DND-41 (cell line): ENCODE data around the gene CLMP.

ENCODE experiments used
- ATAC-seq: fragments of 200-7000 bp; cut with Tn5 transposase; 3 replicates; pipeline ENCODE4 v1.9.1; 2021; ENCODE audit warnings: low read depth; ENCODE audit not compliant: insufficient read depth
- DNase-seq: peaks from one replicate; pipeline ENCODE4 v3.0.0-alpha.2; 2020
- H2AFZ ChIP-seq: 2 replicates; pipeline ENCODE4 v1.6.0; 2012; ENCODE audit warnings: low read depth, low read length
- H3K27ac ChIP-seq: 2 replicates; pipeline ENCODE4 v1.5.1; 2012; ENCODE audit warnings: low read length, inconsistent platforms
- H3K27me3 ChIP-seq: fragments of 200-600 bp; sonication (generic); 2 replicates; pipeline ENCODE4 v1.6.0; 2012; ENCODE audit warnings: low read length, mild to moderate bottlenecking, inconsistent platforms; ENCODE audit not compliant: insufficient read depth, poor library complexity
- H3K36me3 ChIP-seq: 2 replicates; pipeline ENCODE4 v1.5.1; 2012; ENCODE audit warnings: low read length, inconsistent platforms; ENCODE audit not compliant: insufficient read depth
- H3K4me1 ChIP-seq: 2 replicates; pipeline ENCODE4 v1.5.1; 2012; ENCODE audit warnings: mild to moderate bottlenecking, low read length; ENCODE audit not compliant: insufficient read depth
- H3K4me2 ChIP-seq: 2 replicates; pipeline ENCODE4 v1.6.0; 2012; ENCODE audit warnings: mild to moderate bottlenecking, moderate library complexity, low read length, inconsistent platforms; ENCODE audit not compliant: insufficient read depth
- H3K4me3 ChIP-seq, 2 experiments: fragments of 200-600 bp in 1 of 2; shearing (Covaris generic) in 1 of 2; 2 replicates each; pipeline ENCODE4 v1.5.1; 2012 to 2016; ENCODE audit warnings: inconsistent platforms in 2 of 2, low read length in 2 of 2, mild to moderate bottlenecking in 2 of 2, low read depth in 1 of 2, moderate library complexity in 1 of 2
- H3K79me2 ChIP-seq: 2 replicates; pipeline ENCODE4 v1.6.0; 2012; ENCODE audit warnings: low read length, inconsistent platforms; ENCODE audit not compliant: insufficient read depth
- H3K9ac ChIP-seq: 2 replicates; pipeline ENCODE4 v1.6.0; 2012; ENCODE audit warnings: low read depth, mild to moderate bottlenecking, inconsistent platforms, low read length, moderate library complexity
- H3K9me3 ChIP-seq: 2 replicates; pipeline ENCODE4 v1.5.1; 2012; ENCODE audit warnings: low read length, moderate library complexity, mild to moderate bottlenecking, inconsistent platforms; ENCODE audit not compliant: insufficient read depth, severe bottlenecking
- H4K20me1 ChIP-seq: 2 replicates; pipeline ENCODE4 v1.6.0; 2012; ENCODE audit warnings: low read length; ENCODE audit not compliant: insufficient read depth
- EZH2 ChIP-seq: IDR thresholded peaks from 3 replicates; pipeline ENCODE4 v1.6.1; 2012; ENCODE audit warnings: borderline replicate concordance, low read depth, mild to moderate bottlenecking, moderate library complexity, low read length, inconsistent platforms; ENCODE audit not compliant: severe bottlenecking
- TF ChIP-seq, protein P1 (sequence below): IDR thresholded peaks from 2 replicates; pipeline ENCODE4 v1.5.1; 2012; ENCODE audit warnings: borderline replicate concordance, low read length, moderate library complexity, mild to moderate bottlenecking; ENCODE audit not compliant: poor library complexity, severe bottlenecking; ENCODE audit errors: extremely low read depth

Gene CLMP

DNA sequence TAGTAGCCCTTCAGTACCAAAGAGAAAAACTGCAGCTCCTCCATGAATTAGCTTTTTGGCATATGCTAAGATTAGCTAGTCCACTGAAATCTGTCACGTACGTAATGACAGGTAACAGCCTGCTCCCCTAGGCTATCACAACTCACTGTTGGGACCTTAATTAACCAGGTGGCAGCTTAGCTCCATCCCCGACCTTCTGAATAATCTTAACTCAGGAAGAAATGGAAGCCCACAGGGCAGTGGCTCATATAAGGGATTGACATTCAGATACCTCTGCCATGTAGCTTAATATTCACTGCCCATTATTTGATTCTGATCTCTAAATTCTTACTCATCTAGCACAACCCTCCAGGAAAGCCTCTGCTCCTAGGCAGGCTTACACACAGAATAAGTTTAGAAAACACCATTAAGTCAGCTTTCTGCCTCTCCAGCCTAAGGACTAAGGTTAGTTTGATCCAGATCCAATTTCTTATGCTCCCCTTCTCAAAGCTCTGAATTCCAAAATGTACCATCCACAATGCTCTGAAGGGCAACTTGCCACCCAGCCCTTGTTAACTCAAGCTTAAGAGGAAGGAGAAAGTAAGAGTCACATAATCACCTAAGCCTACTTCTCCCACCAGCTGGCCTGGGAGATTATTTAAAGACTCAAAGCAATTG lies 138.1 kb downstream of the CLMP start:
- peaks cover 67% of the 10 kb centered on the region for H4K20me1 ChIP-seq
- no peaks in the 10 kb centered on the region for H3K9me3 ChIP-seq
- H3K79me2 ChIP-seq, result peaks cover 58% of the 10 kb centered on the region
- H2AFZ ChIP-seq, result no peak overlapping the region
- H3K4me1 ChIP-seq, result peaks cover 39% of the 10 kb centered on the region
- 0 out of 2 replicates have a peak overlapping the region, but pooled peaks have one; percentile 17 for H3K27ac ChIP-seq
- peak overlapping the region in 1 of 2 experiments; percentile 15; a peak in 1 of 4 replicates for H3K4me3 ChIP-seq
- peaks cover 83% of the 10 kb centered on the region for H3K36me3 ChIP-seq
- DNase-seq (no peak), ATAC-seq (no peak)
- no peak overlapping the region for H3K9ac ChIP-seq
- TF ChIP-seq EZH2, result no peak
- TF ChIP-seq, protein P1, sequence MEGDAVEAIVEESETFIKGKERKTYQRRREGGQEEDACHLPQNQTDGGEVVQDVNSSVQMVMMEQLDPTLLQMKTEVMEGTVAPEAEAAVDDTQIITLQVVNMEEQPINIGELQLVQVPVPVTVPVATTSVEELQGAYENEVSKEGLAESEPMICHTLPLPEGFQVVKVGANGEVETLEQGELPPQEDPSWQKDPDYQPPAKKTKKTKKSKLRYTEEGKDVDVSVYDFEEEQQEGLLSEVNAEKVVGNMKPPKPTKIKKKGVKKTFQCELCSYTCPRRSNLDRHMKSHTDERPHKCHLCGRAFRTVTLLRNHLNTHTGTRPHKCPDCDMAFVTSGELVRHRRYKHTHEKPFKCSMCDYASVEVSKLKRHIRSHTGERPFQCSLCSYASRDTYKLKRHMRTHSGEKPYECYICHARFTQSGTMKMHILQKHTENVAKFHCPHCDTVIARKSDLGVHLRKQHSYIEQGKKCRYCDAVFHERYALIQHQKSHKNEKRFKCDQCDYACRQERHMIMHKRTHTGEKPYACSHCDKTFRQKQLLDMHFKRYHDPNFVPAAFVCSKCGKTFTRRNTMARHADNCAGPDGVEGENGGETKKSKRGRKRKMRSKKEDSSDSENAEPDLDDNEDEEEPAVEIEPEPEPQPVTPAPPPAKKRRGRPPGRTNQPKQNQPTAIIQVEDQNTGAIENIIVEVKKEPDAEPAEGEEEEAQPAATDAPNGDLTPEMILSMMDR, result no peak
- no peaks in the 10 kb centered on the region for H3K27me3 ChIP-seq
- peak overlapping the region; percentile 81 for H3K4me2 ChIP-seq

DNA sequence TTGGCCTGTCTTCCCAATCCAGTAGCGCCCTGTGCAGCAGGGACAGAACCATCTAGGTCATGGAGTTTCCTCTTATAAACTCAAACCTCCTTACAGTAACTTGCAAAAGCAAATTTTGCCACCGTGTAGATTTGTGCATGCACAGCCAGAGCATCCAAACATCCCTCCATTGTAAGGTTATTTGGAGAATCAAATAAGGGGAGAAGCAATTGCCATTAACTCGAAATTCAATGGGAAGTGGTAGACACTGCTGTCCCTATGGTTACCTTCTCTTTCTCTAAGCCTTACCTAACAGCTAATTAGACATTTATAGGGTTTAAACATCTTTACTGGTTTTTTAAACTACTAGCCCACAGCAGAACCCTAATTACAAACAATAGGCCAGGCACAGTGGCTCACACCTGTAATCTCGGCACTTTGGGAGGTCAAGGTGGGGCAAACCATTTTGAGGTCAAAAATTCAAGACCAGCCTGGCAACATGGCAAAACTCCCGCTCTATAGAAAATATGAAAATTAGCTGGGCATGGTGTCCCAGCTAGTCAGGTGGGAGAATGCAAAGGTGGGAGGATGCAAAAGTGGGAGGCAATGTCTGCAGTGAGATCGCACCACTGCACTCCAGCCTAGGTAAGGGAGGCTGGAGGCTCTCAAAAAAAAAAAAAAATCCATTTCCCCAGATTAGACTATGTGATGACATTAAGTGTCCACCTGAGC lies 139.7 kb downstream of the CLMP start:
- Histone ChIP-seq H3K9me3 (no peaks in the 10 kb centered on the region), H3K4me2 (no peak overlapping the region), H4K20me1 (peaks cover 52% of the 10 kb centered on the region), H3K4me1 (peaks cover 36% of the 10 kb centered on the region), H3K79me2 (peaks cover 42% of the 10 kb centered on the region), H3K27me3 (no peaks in the 10 kb centered on the region), H3K4me3 (no peak overlapping the region), H3K9ac (no peak overlapping the region), H3K27ac (no peak overlapping the region), H3K36me3 (peaks cover 68% of the 10 kb centered on the region), H2AFZ (no peak overlapping the region)
- TF ChIP-seq EZH2, result no peak
- TF ChIP-seq, protein P1, result no peak
- DNase-seq (no peak), ATAC-seq (peak; percentile 6; the same call in 1 of the 3 replicates)

DNA sequence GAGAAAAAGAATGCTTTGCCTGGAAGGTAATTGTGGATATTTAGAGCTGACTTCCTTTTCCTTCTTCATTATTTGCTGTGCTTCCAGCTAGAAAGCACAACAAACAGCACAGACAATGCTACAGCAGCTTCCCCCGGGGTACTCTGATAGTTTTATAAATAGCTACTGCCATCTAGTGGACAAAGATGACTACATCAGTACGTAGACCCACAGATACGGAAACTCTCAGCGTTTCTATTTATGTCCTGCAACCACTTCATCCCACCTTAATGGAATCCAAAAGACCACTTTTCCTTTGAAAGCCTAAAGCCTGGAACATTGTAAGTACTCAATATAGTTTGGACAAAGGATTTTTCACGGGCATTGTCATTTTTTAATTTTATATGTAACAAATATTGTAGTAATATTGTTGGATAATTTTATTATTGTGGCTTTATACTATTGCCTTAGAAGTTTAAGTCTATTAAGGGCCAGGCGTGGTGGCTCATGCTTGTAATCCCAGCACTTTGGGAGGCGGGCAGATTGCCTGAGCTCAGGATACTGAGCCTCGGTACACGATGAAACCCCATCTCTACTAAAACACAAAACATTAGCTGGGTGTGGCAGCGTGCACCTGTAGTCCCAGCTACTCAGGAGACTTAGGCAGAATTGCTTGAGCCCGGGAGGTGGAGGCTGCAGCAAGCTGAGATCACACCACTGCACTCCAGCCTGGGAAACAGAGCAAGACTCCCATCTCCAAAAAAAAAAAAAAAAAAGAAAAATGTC lies 140.6 kb downstream of the CLMP start:
- no peaks in the 10 kb centered on the region for H3K27me3 ChIP-seq
- H3K36me3 ChIP-seq, result peaks cover 59% of the 10 kb centered on the region
- H3K9ac ChIP-seq, result no peak overlapping the region
- ATAC-seq (peak; percentile 82), DNase-seq (peak; percentile 49)
- peaks cover 27% of the 10 kb centered on the region for H3K4me1 ChIP-seq
- H3K4me3 ChIP-seq, result no peak overlapping the region
- no peak overlapping the region for H2AFZ ChIP-seq
- H4K20me1 ChIP-seq, result peaks cover 43% of the 10 kb centered on the region
- TF ChIP-seq EZH2, result no peak
- TF ChIP-seq, protein P1, result peak; percentile 83
- no peak overlapping the region for H3K4me2 ChIP-seq
- H3K27ac ChIP-seq, result no peak overlapping the region
- H3K9me3 ChIP-seq, result no peaks in the 10 kb centered on the region
- peaks cover 33% of the 10 kb centered on the region for H3K79me2 ChIP-seq
